CD14-positive monocyte (primary cell): Measurements from ENCODE around the gene C11orf98. TPM values are rescaled to one million over a fixed set of nuclear protein-coding genes. Genes with fewer than 3 reads are reported as not detected.

Source experiments
- DNase-seq, 3 donors: peaks; one replicate each; pipeline ENCODE4 v3.0.0-alpha.2; 2011 to 2022
- H2AFZ ChIP-seq: 2 replicates; pipeline ENCODE4 v1.6.0; 2012; ENCODE audit warnings: mild to moderate bottlenecking, low read depth, low read length, inconsistent platforms; ENCODE audit not compliant: insufficient read depth, poor library complexity, severe bottlenecking
- H3K27ac ChIP-seq, 2 donors: 1 replicate in 1 of 2; 2 replicates in 1 of 2; pipeline ENCODE4 v1.5.1; 2012 to 2013; ENCODE audit warnings: low read length in 2 of 2, control low read depth in 1 of 2, inconsistent platforms in 1 of 2, low read depth in 1 of 2, mild to moderate bottlenecking in 1 of 2
- H3K27me3 ChIP-seq, 2 donors: one replicate each; pipeline versions ENCODE4 v1.6.0 to v1.6.1; 2011 to 2013; ENCODE audit warnings: low read length in 2 of 2; ENCODE audit not compliant: control insufficient read depth in 2 of 2, insufficient read depth in 2 of 2
- H3K36me3 ChIP-seq, 2 donors: replicated peaks in 1 of 2; 1 replicate in 1 of 2; 2 replicates in 1 of 2; pipeline versions ENCODE4 v1.5.1 to v1.6.1; 2012 to 2013; ENCODE audit warnings: low read length in 2 of 2, control low read depth in 1 of 2, inconsistent platforms in 1 of 2, mild to moderate bottlenecking in 1 of 2; ENCODE audit not compliant: insufficient read depth in 2 of 2, control insufficient read depth in 1 of 2
- H3K4me1 ChIP-seq, 2 donors: 1 replicate in 1 of 2; 2 replicates in 1 of 2; pipeline versions ENCODE4 v1.5.1 to v1.6.1; 2012 to 2013; ENCODE audit warnings: low read length in 2 of 2, control low read depth in 1 of 2, inconsistent platforms in 1 of 2, mild to moderate bottlenecking in 1 of 2, moderate library complexity in 1 of 2; ENCODE audit not compliant: insufficient read depth in 2 of 2, control insufficient read depth in 1 of 2
- H3K4me2 ChIP-seq: replicated peaks from 2 replicates; pipeline ENCODE3; 2012; ENCODE audit warnings: low read length, moderate library complexity, mild to moderate bottlenecking; ENCODE audit not compliant: poor library complexity, severe bottlenecking; ENCODE audit errors: extremely low read depth
- H3K4me3 ChIP-seq, 3 experiments: fragments of 200-600 bp in 1 of 3; sonication (generic) in 1 of 3; replicated peaks in 1 of 3; 1 replicate in 2 of 3; 2 replicates in 1 of 3; pipeline ENCODE4 v1.5.1; 2011 to 2013; ENCODE audit warnings: low read length in 3 of 3, mild to moderate bottlenecking in 3 of 3, control low read depth in 2 of 3, low read depth in 2 of 3, inconsistent platforms in 1 of 3, moderate library complexity in 1 of 3
- H3K79me2 ChIP-seq: 2 replicates; pipeline ENCODE4 v1.6.0; 2012; ENCODE audit warnings: mild to moderate bottlenecking, control low read depth, inconsistent platforms, low read length, moderate library complexity; ENCODE audit not compliant: insufficient read depth
- H3K9ac ChIP-seq: 2 replicates; pipeline ENCODE4 v1.6.0; 2017; ENCODE audit warnings: low read length, mild to moderate bottlenecking; ENCODE audit not compliant: insufficient read depth, poor library complexity, severe bottlenecking
- H3K9me3 ChIP-seq, 2 donors: replicated peaks in 1 of 2; 1 replicate in 1 of 2; 2 replicates in 1 of 2; pipeline versions ENCODE4 v1.5.1 to v1.6.1; 2012 to 2013; ENCODE audit warnings: low read length in 2 of 2, control low read depth in 1 of 2; ENCODE audit not compliant: control insufficient read depth in 1 of 2, insufficient read depth in 1 of 2
- H4K20me1 ChIP-seq: 2 replicates; pipeline ENCODE4 v1.6.0; 2012; ENCODE audit warnings: mild to moderate bottlenecking, low read length, control low read depth, moderate library complexity; ENCODE audit not compliant: insufficient read depth
- H3K27ac Mint-ChIP-seq, 7 donors: one replicate each; pipeline ENCODE4 v1.8.0; 2020; ENCODE audit warnings: mild to moderate bottlenecking in 7 of 7, mixed read lengths in 7 of 7, moderate library complexity in 6 of 7, inconsistent platforms in 2 of 7
- H3K27me3 Mint-ChIP-seq, 3 donors: one replicate each; pipeline ENCODE4 v1.8.0; 2021 to 2022; ENCODE audit warnings: low read depth in 3 of 3, mild to moderate bottlenecking in 3 of 3, mixed read lengths in 3 of 3, moderate library complexity in 3 of 3, inconsistent platforms in 1 of 3
- H3K36me3 Mint-ChIP-seq, 2 donors: one replicate each; pipeline ENCODE4 v1.8.0; 2020; ENCODE audit warnings: mixed read lengths in 2 of 2, inconsistent platforms in 1 of 2, mild to moderate bottlenecking in 1 of 2
- H3K4me1 Mint-ChIP-seq: one replicate; pipeline ENCODE4 v1.8.0; 2020; ENCODE audit warnings: mild to moderate bottlenecking, mixed read lengths
- H3K4me3 Mint-ChIP-seq, 2 donors: one replicate each; pipeline ENCODE4 v1.8.0; 2020; ENCODE audit warnings: mild to moderate bottlenecking in 2 of 2, mixed read lengths in 2 of 2, moderate library complexity in 1 of 2
- H3K9me3 Mint-ChIP-seq, 7 donors: one replicate each; pipeline ENCODE4 v1.8.0; 2020 to 2022; ENCODE audit warnings: mixed read lengths in 7 of 7, mild to moderate bottlenecking in 6 of 7, moderate library complexity in 6 of 7, inconsistent platforms in 2 of 7
- WGBS: methylation state at CpG from one replicate; pipeline ENCODE4 v1.1.5; 2013; ENCODE audit warnings: missing lambda C conversion rate; ENCODE audit not compliant: insufficient coverage; 5-methylcytosine and 5-hydroxymethylcytosine counted together
- intact Hi-C, 2 donors: fragments of 100-400 bp; cut with micrococcal nuclease; formaldehyde crosslinking; loops; one replicate each; pipeline versions ENCODE4 v1.15.0 to v1.15.1; 2023
- polyA plus RNA-seq, 3 donors: library from polyadenylated mRNA; depleted of rRNA in 1 of 3; unstranded in 2 of 3; stranded (reverse) in 1 of 3; fragments of 300-500 nt in 2 of 3; fragments of >200 nt in 1 of 3; fragmentation: Illumina TruSeq in 2 of 3; gene quantifications; 1 replicate in 2 of 3; 2 replicates in 1 of 3; pipeline ENCODE4 v1.2.3, GENCODE V29; 2012 to 2021
- TF ChIP-seq, protein P1 (sequence below): fragments of 200-600 bp; IDR thresholded peaks from one replicate; pipeline ENCODE4 v1.8.0; 2022; ENCODE audit warnings: antibody characterized with exemption, mild to moderate bottlenecking

Gene C11orf98
- polyA plus RNA-seq, 3 donors = 25.9 to 78.2 (median 74.6) TPM

DNA sequence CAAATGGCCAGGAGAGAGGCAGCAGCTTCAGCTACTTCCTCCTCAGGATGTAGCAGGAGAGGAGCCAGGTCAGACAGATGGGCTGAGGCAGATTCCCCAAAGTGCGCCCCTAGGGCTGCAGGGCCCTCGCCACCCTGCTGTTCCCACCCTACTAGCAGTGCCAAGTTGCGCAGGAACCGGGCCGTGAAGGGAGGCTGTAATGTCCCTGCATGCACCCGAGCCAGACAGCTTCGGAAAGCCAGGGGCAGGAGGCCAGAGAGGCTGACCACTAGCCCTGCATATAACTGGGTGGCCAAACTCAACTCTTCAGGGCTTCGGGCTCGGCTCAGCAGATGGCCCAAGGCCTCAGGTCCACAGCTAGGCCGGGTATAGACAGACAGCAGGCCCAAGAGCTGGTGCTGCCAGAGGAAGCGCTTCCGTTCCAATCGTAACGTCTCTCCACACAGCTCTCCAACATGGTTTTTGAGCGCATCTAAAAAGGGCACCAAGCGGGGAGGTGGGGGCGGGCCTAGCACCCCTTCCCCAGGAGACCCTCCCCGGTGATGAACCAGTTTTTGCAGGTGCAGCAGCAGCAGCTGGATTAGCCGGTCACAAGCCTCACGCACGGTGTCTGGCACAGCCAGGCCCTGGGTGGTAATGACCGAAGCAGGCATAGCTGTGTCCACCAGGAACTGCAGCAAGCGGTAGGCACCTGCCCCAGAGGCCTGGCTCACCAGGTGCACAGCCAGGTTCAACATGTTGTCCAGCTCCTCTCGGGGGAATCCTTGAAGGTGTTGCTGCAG lies 16.6 kb downstream of the C11orf98 start:
- peaks cover 27 to 39% of the 10 kb centered on the region in 2 donors for H3K4me1 ChIP-seq
- no peak overlapping the region for H3K9ac ChIP-seq
- peak overlapping the region in 1 of 2 donors; percentile 82 for H3K27ac ChIP-seq
- peaks cover 21 to 36% of the 10 kb centered on the region in 2 donors for H3K36me3 ChIP-seq
- WGBS = 96% methylated on average over 21 of the region's 24 CpGs
- intact Hi-C loops = loop anchor here in 1 of 2 donors (5.0 kb wide), 1 partner anchor 46 kb away; the partner anchor contains the start of gene MTA2
- no peak overlapping the region for H3K4me3 ChIP-seq
- Mint-ChIP-seq H3K36me3 (peaks cover 14 to 37% of the 10 kb centered on the region in 2 donors), H3K27ac (peak overlapping the region in 2 of 7 donors; percentile 50 to 58), H3K9me3 (no peaks in the 10 kb centered on the region), H3K27me3 (peaks cover 0 to 4% (median 0%) of the 10 kb centered on the region in 3 donors), H3K4me1 (peaks cover 28% of the 10 kb centered on the region), H3K4me3 (no peak overlapping the region)
- no peaks in the 10 kb centered on the region for H4K20me1 ChIP-seq
- peaks cover 70% of the 10 kb centered on the region for H3K79me2 ChIP-seq
- H2AFZ ChIP-seq = no peak overlapping the region
- TF ChIP-seq, protein P1, sequence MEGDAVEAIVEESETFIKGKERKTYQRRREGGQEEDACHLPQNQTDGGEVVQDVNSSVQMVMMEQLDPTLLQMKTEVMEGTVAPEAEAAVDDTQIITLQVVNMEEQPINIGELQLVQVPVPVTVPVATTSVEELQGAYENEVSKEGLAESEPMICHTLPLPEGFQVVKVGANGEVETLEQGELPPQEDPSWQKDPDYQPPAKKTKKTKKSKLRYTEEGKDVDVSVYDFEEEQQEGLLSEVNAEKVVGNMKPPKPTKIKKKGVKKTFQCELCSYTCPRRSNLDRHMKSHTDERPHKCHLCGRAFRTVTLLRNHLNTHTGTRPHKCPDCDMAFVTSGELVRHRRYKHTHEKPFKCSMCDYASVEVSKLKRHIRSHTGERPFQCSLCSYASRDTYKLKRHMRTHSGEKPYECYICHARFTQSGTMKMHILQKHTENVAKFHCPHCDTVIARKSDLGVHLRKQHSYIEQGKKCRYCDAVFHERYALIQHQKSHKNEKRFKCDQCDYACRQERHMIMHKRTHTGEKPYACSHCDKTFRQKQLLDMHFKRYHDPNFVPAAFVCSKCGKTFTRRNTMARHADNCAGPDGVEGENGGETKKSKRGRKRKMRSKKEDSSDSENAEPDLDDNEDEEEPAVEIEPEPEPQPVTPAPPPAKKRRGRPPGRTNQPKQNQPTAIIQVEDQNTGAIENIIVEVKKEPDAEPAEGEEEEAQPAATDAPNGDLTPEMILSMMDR = no peak
- H3K27me3 ChIP-seq = no peaks in the 10 kb centered on the region
- H3K4me2 ChIP-seq = no peak overlapping the region
- no peaks in the 10 kb centered on the region for H3K9me3 ChIP-seq
- no peak for DNase-seq

DNA sequence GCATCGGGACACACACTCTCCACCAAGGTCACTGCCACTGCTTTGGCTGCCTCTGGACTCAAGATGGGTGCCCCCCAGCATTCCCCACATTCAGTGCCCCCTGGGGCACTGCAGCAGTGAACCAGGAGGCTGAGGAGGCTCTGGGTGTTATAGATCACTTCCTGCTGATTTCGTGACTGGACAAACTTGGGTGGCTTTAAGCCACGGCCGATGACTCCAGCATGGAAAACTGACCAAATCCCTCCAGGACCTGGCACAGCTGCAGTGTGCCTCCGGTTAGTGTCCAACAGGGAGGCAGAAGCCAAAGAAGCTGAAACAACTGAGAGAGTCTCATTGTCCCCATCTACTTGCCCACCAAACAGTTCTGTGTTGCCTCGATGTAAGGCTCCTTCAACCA lies 17.4 kb downstream of the C11orf98 start:
- Histone ChIP-seq H3K4me3 (no peak overlapping the region), H3K9me3 (no peaks in the 10 kb centered on the region), H3K27me3 (no peaks in the 10 kb centered on the region), H2AFZ (no peak overlapping the region), H3K4me1 (peaks cover 26 to 36% of the 10 kb centered on the region in 2 donors), H3K9ac (no peak overlapping the region), H3K4me2 (no peak overlapping the region), H3K36me3 (peaks cover 24 to 43% of the 10 kb centered on the region in 2 donors), H3K27ac (peak overlapping the region in 1 of 2 donors; percentile 82), H4K20me1 (no peaks in the 10 kb centered on the region), H3K79me2 (peaks cover 72% of the 10 kb centered on the region)
- H3K4me1 Mint-ChIP-seq = peaks cover 27% of the 10 kb centered on the region
- H3K27me3 Mint-ChIP-seq = peaks cover 0 to 4% (median 0%) of the 10 kb centered on the region in 3 donors
- H3K9me3 Mint-ChIP-seq = no peaks in the 10 kb centered on the region
- TF ChIP-seq, protein P1 = no peak
- no peak for DNase-seq
- H3K4me3 Mint-ChIP-seq = no peak overlapping the region
- intact Hi-C loops = loop anchor here in 1 of 2 donors (5.0 kb wide), 1 partner anchor 45 kb away; the partner anchor contains the start of gene MTA2
- H3K27ac Mint-ChIP-seq = peak overlapping the region in 3 of 7 donors; percentile 11 to 66 (median 58)
- H3K36me3 Mint-ChIP-seq = peaks cover 17 to 38% of the 10 kb centered on the region in 2 donors
- WGBS = 95% methylated on average over 5 of the region's 6 CpGs
